Loucy (cell line): Measurements from ENCODE around the gene KCTD12.

ENCODE experiments used
- H2AFZ ChIP-seq: fragments of 200-600 bp; sonication (generic); 2 replicates; pipeline ENCODE4 v1.6.0; 2016; ENCODE audit warnings: antibody characterized with exemption, mild to moderate bottlenecking, low read length, moderate library complexity
- H3F3A ChIP-seq: fragments of 200-600 bp; 2 replicates; pipeline ENCODE4 v1.6.0; 2016; ENCODE audit warnings: antibody characterized with exemption, low read depth, mild to moderate bottlenecking
- H3K27me3 ChIP-seq: fragments of 200-600 bp; sonication (generic); 2 replicates; pipeline ENCODE4 v1.6.1; 2014; ENCODE audit warnings: low read length, mild to moderate bottlenecking; ENCODE audit not compliant: insufficient read depth, poor library complexity, severe bottlenecking
- H3K36me3 ChIP-seq: fragments of 200-600 bp; sonication (generic); 2 replicates; pipeline ENCODE4 v1.6.1; 2016; ENCODE audit warnings: low read length; ENCODE audit not compliant: insufficient read depth
- H3K4me1 ChIP-seq: fragments of 200-600 bp; sonication (generic); 2 replicates; pipeline ENCODE4 v1.5.1; 2014; ENCODE audit warnings: low read length, mild to moderate bottlenecking; ENCODE audit not compliant: insufficient read depth, poor library complexity, severe bottlenecking
- H3K4me2 ChIP-seq: fragments of 200-600 bp; sonication (generic); 2 replicates; pipeline ENCODE4 v1.6.0; 2014; ENCODE audit warnings: antibody characterized with exemption, low read length, low read depth, mild to moderate bottlenecking; ENCODE audit not compliant: poor library complexity, severe bottlenecking
- H3K4me3 ChIP-seq: fragments of 200-600 bp; sonication (generic); 2 replicates; pipeline ENCODE4 v1.5.1; 2014; ENCODE audit warnings: low read length, mild to moderate bottlenecking, mixed read lengths; ENCODE audit not compliant: poor library complexity, severe bottlenecking
- H3K79me2 ChIP-seq: fragments of 200-600 bp; sonication (generic); 2 replicates; pipeline ENCODE4 v1.6.1; 2014; ENCODE audit warnings: low read length; ENCODE audit not compliant: insufficient read depth
- H3K9ac ChIP-seq: fragments of 200-600 bp; sonication (generic); 2 replicates; pipeline ENCODE4 v1.6.0; 2014; ENCODE audit warnings: mild to moderate bottlenecking, low read depth, low read length, moderate library complexity; ENCODE audit not compliant: poor library complexity, severe bottlenecking
- H3K9me2 ChIP-seq: fragments of 200-600 bp; sonication (generic); replicated peaks from 2 replicates; pipeline ENCODE4 v1.6.1; 2016; ENCODE audit warnings: low read depth, low read length, mixed read lengths
- H3K9me3 ChIP-seq: fragments of 200-600 bp; sonication (generic); 2 replicates; pipeline ENCODE4 v1.6.1; 2014; ENCODE audit warnings: mild to moderate bottlenecking, antibody characterized with exemption, low read length, low read depth; ENCODE audit not compliant: insufficient read depth
- H4K20me1 ChIP-seq: fragments of 200-600 bp; sonication (generic); 2 replicates; pipeline ENCODE4 v1.6.0; 2014; ENCODE audit warnings: antibody characterized with exemption, low read length, mild to moderate bottlenecking; ENCODE audit not compliant: insufficient read depth, poor library complexity, severe bottlenecking
- EZH2phosphoT487 ChIP-seq: fragments of 200-600 bp; IDR thresholded peaks from 2 replicates; pipeline ENCODE4 v1.6.1; 2018; ENCODE audit warnings: antibody characterized with exemption, mild to moderate bottlenecking, moderate library complexity, borderline replicate concordance
- TF ChIP-seq, protein P1 (sequence below): fragments of 200-600 bp; sonication (generic); conservative IDR thresholded peaks from 2 replicates; pipeline ENCODE4 v1.5.1; 2014; ENCODE audit warnings: mild to moderate bottlenecking, antibody characterized with exemption, low read length

KCTD12 gene

GRCh38 chr13:76886292-76887075 lies at the start of gene KCTD12:
KCTD12 (minus strand) TSS chr13:76886405; CDS start chr13:76886148, 257 bp downstream.
- Histone ChIP-seq H3F3A (peaks cover 8% of the 10 kb centered on the region; the same call in 1 of the 2 replicates), H4K20me1 (no peaks in the 10 kb centered on the region), H3K4me3 (peak within 1 kb of the TSS; percentile 85), H3K4me2 (peak within 1 kb of the TSS; percentile 95), H3K36me3 (no peaks in the 10 kb centered on the region), H3K4me1 (peaks cover 17% of the 10 kb centered on the region), H3K9me3 (no peaks in the 10 kb centered on the region), H3K79me2 (no peaks in the 10 kb centered on the region), H3K9ac (peak within 1 kb of the TSS; percentile 68), H3K9me2 (no peaks in the 10 kb centered on the region), H2AFZ (peak within 1 kb of the TSS; percentile 98), H3K27me3 (peaks cover 15% of the 10 kb centered on the region)
- no peak for TF ChIP-seq EZH2phosphoT487
- TF ChIP-seq, protein P1, sequence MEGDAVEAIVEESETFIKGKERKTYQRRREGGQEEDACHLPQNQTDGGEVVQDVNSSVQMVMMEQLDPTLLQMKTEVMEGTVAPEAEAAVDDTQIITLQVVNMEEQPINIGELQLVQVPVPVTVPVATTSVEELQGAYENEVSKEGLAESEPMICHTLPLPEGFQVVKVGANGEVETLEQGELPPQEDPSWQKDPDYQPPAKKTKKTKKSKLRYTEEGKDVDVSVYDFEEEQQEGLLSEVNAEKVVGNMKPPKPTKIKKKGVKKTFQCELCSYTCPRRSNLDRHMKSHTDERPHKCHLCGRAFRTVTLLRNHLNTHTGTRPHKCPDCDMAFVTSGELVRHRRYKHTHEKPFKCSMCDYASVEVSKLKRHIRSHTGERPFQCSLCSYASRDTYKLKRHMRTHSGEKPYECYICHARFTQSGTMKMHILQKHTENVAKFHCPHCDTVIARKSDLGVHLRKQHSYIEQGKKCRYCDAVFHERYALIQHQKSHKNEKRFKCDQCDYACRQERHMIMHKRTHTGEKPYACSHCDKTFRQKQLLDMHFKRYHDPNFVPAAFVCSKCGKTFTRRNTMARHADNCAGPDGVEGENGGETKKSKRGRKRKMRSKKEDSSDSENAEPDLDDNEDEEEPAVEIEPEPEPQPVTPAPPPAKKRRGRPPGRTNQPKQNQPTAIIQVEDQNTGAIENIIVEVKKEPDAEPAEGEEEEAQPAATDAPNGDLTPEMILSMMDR, result no peak; the same call in 1 of the 2 replicates

GRCh38 chr13:76934671-76935070 lies 48.5 kb upstream of the KCTD12 start:
- no peaks in the 10 kb centered on the region for H3K4me1 ChIP-seq
- H3K4me3 ChIP-seq, result no peak overlapping the region
- H3K4me2 ChIP-seq, result no peak overlapping the region
- H3K9me2 ChIP-seq, result no peaks in the 10 kb centered on the region
- no peaks in the 10 kb centered on the region for H3K36me3 ChIP-seq
- H3F3A ChIP-seq, result no peaks in the 10 kb centered on the region
- no peaks in the 10 kb centered on the region for H3K27me3 ChIP-seq
- H3K9ac ChIP-seq, result no peak overlapping the region
- H2AFZ ChIP-seq, result no peak overlapping the region
- TF ChIP-seq, protein P1, result no peak
- no peaks in the 10 kb centered on the region for H3K79me2 ChIP-seq
- no peaks in the 10 kb centered on the region for H3K9me3 ChIP-seq
- H4K20me1 ChIP-seq, result no peaks in the 10 kb centered on the region

GRCh38 chr13:76932076-76932475 lies 45.9 kb upstream of the KCTD12 start:
- H3K27me3 ChIP-seq, result no peaks in the 10 kb centered on the region
- no peaks in the 10 kb centered on the region for H3K79me2 ChIP-seq
- no peak overlapping the region for H3K4me3 ChIP-seq
- H3K36me3 ChIP-seq, result no peaks in the 10 kb centered on the region
- H3K9ac ChIP-seq, result no peak overlapping the region
- no peaks in the 10 kb centered on the region for H3K9me2 ChIP-seq
- no peaks in the 10 kb centered on the region for H4K20me1 ChIP-seq
- H3K9me3 ChIP-seq, result no peaks in the 10 kb centered on the region
- H3K4me1 ChIP-seq, result no peaks in the 10 kb centered on the region
- TF ChIP-seq EZH2phosphoT487, result no peak
- TF ChIP-seq, protein P1, result no peak
- H3K4me2 ChIP-seq, result no peak overlapping the region
- H2AFZ ChIP-seq, result no peak overlapping the region
- H3F3A ChIP-seq, result no peaks in the 10 kb centered on the region
